Measurements from ENCODE around the gene UHRF1. TPM values are rescaled to one million over a fixed set of nuclear protein-coding genes. Genes with fewer than 3 reads are reported as not detected.

UHRF1 gene
- total and polyA plus RNA-seq, 2 of the 13 experiments (the other 11 are each of a cell fraction or from before 2014, with no cell fraction given): 6.8 to 78.4 TPM

DNA sequence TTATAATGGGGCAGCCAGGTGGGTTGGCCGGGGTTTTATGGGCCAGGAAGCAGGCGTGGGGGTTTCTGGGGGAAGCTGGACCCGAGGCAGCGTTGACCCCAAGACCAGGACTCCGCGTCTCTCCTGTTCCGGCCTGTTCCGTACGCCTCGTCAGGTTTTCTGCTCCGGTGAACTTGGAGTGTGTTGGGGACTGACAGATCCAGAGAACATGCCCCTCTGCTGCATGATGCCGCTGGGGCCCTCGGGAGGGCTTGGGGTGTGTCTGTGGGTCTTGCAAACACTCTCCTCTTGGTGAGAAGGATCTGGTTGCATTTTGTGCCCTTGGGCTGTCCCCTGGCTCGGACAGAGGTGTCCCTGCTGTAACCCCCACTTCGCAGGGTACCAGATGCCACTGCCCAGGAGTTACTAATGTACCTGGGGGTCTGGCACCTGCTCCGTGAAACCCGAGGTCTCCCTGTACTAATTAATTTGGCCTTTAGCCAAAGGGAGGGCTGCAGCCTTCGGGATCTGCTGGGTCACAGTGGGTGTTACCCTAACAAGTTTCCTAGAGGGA is 75.2 kb downstream of the UHRF1 start (continued):
- TF ChIP-seq, protein P1, sequence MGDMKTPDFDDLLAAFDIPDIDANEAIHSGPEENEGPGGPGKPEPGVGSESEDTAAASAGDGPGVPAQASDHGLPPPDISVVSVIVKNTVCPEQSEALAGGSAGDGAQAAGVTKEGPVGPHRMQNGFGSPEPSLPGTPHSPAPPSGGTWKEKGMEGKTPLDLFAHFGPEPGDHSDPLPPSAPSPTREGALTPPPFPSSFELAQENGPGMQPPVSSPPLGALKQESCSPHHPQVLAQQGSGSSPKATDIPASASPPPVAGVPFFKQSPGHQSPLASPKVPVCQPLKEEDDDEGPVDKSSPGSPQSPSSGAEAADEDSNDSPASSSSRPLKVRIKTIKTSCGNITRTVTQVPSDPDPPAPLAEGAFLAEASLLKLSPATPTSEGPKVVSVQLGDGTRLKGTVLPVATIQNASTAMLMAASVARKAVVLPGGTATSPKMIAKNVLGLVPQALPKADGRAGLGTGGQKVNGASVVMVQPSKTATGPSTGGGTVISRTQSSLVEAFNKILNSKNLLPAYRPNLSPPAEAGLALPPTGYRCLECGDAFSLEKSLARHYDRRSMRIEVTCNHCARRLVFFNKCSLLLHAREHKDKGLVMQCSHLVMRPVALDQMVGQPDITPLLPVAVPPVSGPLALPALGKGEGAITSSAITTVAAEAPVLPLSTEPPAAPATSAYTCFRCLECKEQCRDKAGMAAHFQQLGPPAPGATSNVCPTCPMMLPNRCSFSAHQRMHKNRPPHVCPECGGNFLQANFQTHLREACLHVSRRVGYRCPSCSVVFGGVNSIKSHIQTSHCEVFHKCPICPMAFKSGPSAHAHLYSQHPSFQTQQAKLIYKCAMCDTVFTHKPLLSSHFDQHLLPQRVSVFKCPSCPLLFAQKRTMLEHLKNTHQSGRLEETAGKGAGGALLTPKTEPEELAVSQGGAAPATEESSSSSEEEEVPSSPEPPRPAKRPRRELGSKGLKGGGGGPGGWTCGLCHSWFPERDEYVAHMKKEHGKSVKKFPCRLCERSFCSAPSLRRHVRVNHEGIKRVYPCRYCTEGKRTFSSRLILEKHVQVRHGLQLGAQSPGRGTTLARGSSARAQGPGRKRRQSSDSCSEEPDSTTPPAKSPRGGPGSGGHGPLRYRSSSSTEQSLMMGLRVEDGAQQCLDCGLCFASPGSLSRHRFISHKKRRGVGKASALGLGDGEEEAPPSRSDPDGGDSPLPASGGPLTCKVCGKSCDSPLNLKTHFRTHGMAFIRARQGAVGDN (CRISPR knock-in tag; IDR thresholded peaks at IDR 0.05): no peak
- TF ChIP-seq PAX8 (CRISPR knock-in tag; IDR thresholded peaks at IDR 0.05; ENCODE audit: borderline replicate concordance) (no peak), ZKSCAN1 (IDR thresholded peaks at IDR 0.05; ENCODE audit: low read length) (no peak), RNF2 (conservative IDR thresholded peaks at IDR 0.05; ENCODE audit: low read depth) (no peak)
- TF ChIP-seq, protein P2, sequence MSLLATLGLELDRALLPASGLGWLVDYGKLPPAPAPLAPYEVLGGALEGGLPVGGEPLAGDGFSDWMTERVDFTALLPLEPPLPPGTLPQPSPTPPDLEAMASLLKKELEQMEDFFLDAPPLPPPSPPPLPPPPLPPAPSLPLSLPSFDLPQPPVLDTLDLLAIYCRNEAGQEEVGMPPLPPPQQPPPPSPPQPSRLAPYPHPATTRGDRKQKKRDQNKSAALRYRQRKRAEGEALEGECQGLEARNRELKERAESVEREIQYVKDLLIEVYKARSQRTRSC (CRISPR knock-in tag; IDR thresholded peaks at IDR 0.05; ENCODE audit: low read depth): no peak

DNA sequence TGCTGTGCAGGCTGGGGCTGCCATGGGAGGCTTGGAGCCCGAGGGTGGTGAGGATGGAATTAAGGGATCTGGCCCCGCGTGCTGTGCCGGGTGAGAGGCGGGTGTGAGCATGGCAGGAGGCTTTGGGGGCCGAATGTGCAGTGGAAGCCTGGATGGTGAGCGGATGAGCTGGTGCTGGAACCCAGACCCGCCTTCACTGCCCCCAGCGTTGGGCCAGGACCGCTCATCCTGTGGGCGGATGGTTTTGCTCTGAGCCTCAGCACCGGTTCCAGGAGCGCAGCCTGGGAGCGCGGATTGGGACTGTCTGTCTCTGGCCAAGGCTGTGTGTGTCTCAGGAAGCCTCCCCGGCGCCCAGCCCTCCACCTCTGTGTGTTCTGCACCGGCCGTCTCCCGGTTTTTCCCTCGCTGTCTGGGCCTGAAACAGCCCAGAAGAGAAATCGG is 76.3 kb downstream of the UHRF1 start:
- POLR2A ChIA-PET: no interaction called here
- Histone ChIP-seq H3K9ac (ENCODE audit: insufficient read depth, low read depth, low read length) (no peak overlapping the region), H3K36me3 (replicated peaks in 1 of 2; ENCODE audit: control insufficient read depth in 1 of 2, insufficient read depth in 2 of 2, low read length in 2 of 2) (peaks cover 4 to 6% of the 10 kb centered on the region in 2 experiments; a peak in 3 of 5 replicates), H2AFZ (ENCODE audit: low read length) (no peak overlapping the region), H3K4me3 (replicated peaks in 1 of 3; ENCODE audit: insufficient read depth in 1 of 3, low read depth in 2 of 3, low read length in 3 of 3) (no peak overlapping the region), H3K4me1 (ENCODE audit: insufficient read depth, low read length) (no peaks in the 10 kb centered on the region), H4K20me1 (ENCODE audit: insufficient read depth, low read length) (peaks cover 52% of the 10 kb centered on the region), H3K79me2 (ENCODE audit: insufficient read depth, low read length) (peaks cover 61% of the 10 kb centered on the region), H3K4me2 (ENCODE audit: low read depth, low read length) (no peak overlapping the region), H3K9me3 (ENCODE audit: low read length) (no peaks in the 10 kb centered on the region), H3K27me3 (ENCODE audit: control insufficient read depth in 1 of 2, insufficient read depth in 2 of 2, low read length in 2 of 2) (no peaks in the 10 kb centered on the region), H3K27ac (ENCODE audit: extremely low read length, insufficient read depth, low read length) (no peak overlapping the region)
- DNase-seq (ENCODE audit: low spot score): no peak
- CTCF ChIA-PET (ENCODE audit: low intra/inter-chr PET ratio, low total read pairs): no interaction called here
- intact Hi-C loops (cut with micrococcal nuclease; ENCODE audit: unreplicated experiment): no loop called here
- FAIRE-seq: no peak
- no peak for ATAC-seq
- no TSS peak for BruUV-seq (replicated peaks)
- in situ Hi-C loops (cut with HindIII; ENCODE audit: extremely low pct_ligation_motif_present, low pct_unique_long_range_greater_than_20kb): no loop called here
- 93% methylated on average over 14 of the region's 22 CpGs for WGBS (ENCODE audit: low lambda C conversion rate)
- TF ChIP-seq SMARCC2 (IDR thresholded peaks at IDR 0.05): no peak
- TF ChIP-seq, protein P3, sequence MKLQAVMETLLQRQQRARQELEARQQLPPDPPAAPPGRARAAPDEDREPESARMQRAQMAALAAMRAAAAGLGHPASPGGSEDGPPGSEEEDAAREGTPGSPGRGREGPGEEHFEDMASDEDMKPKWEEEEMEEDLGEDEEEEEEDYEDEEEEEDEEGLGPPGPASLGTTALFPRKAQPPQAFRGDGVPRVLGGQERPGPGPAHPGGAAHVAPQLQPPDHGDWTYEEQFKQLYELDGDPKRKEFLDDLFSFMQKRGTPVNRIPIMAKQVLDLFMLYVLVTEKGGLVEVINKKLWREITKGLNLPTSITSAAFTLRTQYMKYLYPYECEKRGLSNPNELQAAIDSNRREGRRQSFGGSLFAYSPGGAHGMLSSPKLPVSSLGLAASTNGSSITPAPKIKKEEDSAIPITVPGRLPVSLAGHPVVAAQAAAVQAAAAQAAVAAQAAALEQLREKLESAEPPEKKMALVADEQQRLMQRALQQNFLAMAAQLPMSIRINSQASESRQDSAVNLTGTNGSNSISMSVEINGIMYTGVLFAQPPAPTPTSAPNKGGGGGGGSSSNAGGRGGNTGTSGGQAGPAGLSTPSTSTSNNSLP (IDR thresholded peaks at IDR 0.05; ENCODE audit: low read depth, low read length): no peak
- TF ChIP-seq, protein P4, sequence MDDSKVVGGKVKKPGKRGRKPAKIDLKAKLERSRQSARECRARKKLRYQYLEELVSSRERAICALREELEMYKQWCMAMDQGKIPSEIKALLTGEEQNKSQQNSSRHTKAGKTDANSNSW (CRISPR knock-in tag; IDR thresholded peaks at IDR 0.05; ENCODE audit: borderline replicate concordance): no peak
- TF ChIP-seq RFX5 (IDR thresholded peaks at IDR 0.05; ENCODE audit: low read depth, low read length): no peak
- TF ChIP-seq SP4 (CRISPR knock-in tag; IDR thresholded peaks at IDR 0.05): no peak
- no peak for TF ChIP-seq ZNF136 (CRISPR knock-in tag; IDR thresholded peaks at IDR 0.05; ENCODE audit: low read depth)
